ENCODE data around the gene MACROD2. TPM values are rescaled to one million over a fixed set of nuclear protein-coding genes. Genes with fewer than 3 reads are reported as not detected.

MACROD2 gene
- polyA plus RNA-seq, 1 donor from 2014 or later: 23.2 TPM

DNA sequence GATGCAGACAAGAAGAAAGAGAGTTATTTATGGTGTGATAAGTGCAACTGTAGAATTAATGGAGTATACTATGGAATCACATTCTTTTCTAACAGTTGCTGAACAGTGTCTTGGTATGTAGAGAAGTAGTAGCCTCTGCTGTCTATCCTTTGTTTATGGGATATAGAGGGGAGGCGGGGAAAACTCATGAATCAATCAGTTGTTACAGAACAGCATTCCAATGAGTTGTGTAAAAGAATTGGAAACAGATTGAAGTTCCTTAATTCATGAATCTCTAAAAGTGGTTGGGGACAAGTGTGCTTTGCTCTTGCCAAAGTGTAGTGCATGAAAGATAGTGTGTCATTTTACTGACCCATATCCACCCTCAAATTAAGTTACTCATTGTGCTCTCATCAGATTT, 264.4 kb downstream of the MACROD2 start:
- Histone ChIP-seq H3K4me3 (ENCODE audit: low read length) (no peak overlapping the region), H4K20me1 (ENCODE audit: insufficient read depth) (no peaks in the 10 kb centered on the region), H3K9me3 (ENCODE audit: low read length) (no peaks in the 10 kb centered on the region), H3K36me3 (ENCODE audit: insufficient read depth, low read length) (no peaks in the 10 kb centered on the region), H3F3A (ENCODE audit: insufficient read depth, low read length, poor library complexity, severe bottlenecking) (no peaks in the 10 kb centered on the region), H3K9me2 (ENCODE audit: insufficient read depth, low read length) (no peaks in the 10 kb centered on the region), H3K27me3 (ENCODE audit: insufficient read depth, low read depth, low read length) (no peaks in the 10 kb centered on the region), H3K9ac (ENCODE audit: low read length) (no peak overlapping the region), H3K27ac (ENCODE audit: low read length) (no peak overlapping the region), H3K79me2 (replicated peaks; ENCODE audit: insufficient read depth, low read length) (no peaks in the 10 kb centered on the region), H3K4me2 (ENCODE audit: low read length) (no peak overlapping the region), H2AFZ (ENCODE audit: low read depth, low read length) (no peak overlapping the region)
- TF ChIP-seq REST (IDR thresholded peaks at IDR 0.05; ENCODE audit: borderline replicate concordance): no peak

DNA sequence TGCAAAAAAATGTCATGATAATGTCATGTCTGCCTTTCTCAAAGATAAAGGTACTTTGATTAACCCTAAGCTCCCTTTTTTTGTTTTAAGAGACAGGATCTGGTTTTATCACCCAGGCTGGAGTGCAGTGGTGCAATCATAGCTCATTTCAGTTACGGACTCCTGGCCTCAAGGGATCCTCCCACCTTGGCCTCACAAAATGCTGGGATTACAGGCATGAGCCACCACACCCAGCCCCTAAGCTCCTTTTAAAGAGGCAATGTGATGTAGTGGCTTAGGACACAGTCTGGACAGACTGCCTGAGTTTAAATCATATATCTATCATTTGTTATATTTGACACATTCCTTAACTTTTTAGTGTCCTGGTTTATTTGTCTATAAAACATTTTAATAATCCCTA, 265.1 kb downstream of the MACROD2 start:
- H3K9ac ChIP-seq (ENCODE audit: low read length): no peak overlapping the region
- H3K4me2 ChIP-seq (ENCODE audit: low read length): no peak overlapping the region
- H3K79me2 ChIP-seq (replicated peaks; ENCODE audit: insufficient read depth, low read length): no peaks in the 10 kb centered on the region
- H3F3A ChIP-seq (ENCODE audit: insufficient read depth, low read length, poor library complexity, severe bottlenecking): no peaks in the 10 kb centered on the region
- H4K20me1 ChIP-seq (ENCODE audit: insufficient read depth): no peaks in the 10 kb centered on the region
- no peaks in the 10 kb centered on the region for H3K9me2 ChIP-seq (ENCODE audit: insufficient read depth, low read length)
- H3K9me3 ChIP-seq (ENCODE audit: low read length): no peaks in the 10 kb centered on the region
- H3K27ac ChIP-seq (ENCODE audit: low read length): no peak overlapping the region
- TF ChIP-seq, protein P1, sequence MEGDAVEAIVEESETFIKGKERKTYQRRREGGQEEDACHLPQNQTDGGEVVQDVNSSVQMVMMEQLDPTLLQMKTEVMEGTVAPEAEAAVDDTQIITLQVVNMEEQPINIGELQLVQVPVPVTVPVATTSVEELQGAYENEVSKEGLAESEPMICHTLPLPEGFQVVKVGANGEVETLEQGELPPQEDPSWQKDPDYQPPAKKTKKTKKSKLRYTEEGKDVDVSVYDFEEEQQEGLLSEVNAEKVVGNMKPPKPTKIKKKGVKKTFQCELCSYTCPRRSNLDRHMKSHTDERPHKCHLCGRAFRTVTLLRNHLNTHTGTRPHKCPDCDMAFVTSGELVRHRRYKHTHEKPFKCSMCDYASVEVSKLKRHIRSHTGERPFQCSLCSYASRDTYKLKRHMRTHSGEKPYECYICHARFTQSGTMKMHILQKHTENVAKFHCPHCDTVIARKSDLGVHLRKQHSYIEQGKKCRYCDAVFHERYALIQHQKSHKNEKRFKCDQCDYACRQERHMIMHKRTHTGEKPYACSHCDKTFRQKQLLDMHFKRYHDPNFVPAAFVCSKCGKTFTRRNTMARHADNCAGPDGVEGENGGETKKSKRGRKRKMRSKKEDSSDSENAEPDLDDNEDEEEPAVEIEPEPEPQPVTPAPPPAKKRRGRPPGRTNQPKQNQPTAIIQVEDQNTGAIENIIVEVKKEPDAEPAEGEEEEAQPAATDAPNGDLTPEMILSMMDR (IDR thresholded peaks at IDR 0.05; ENCODE audit: poor library complexity, severe bottlenecking): no peak
- TF ChIP-seq REST (IDR thresholded peaks at IDR 0.05; ENCODE audit: borderline replicate concordance) (no peak), POLR2AphosphoS5 (IDR thresholded peaks at IDR 0.05) (no peak), TAF1 (IDR thresholded peaks at IDR 0.05; ENCODE audit: low read depth) (no peak), EZH2 (IDR thresholded peaks at IDR 0.05; ENCODE audit: borderline replicate concordance, insufficient read depth, low read length, poor library complexity, severe bottlenecking) (no peak), MXI1 (conservative IDR thresholded peaks at IDR 0.05; ENCODE audit: poor library complexity, severe bottlenecking) (no peak), SMC3 (conservative IDR thresholded peaks at IDR 0.05; ENCODE audit: poor library complexity) (no peak), EP300 (conservative IDR thresholded peaks at IDR 0.05; ENCODE audit: poor library complexity, severe bottlenecking) (no peak), RAD21 (conservative IDR thresholded peaks at IDR 0.05) (no peak)
- H3K36me3 ChIP-seq (ENCODE audit: insufficient read depth, low read length): no peaks in the 10 kb centered on the region
- no peaks in the 10 kb centered on the region for H3K27me3 ChIP-seq (ENCODE audit: insufficient read depth, low read depth, low read length)
- no peak overlapping the region for H3K4me3 ChIP-seq (ENCODE audit: low read length)
- no peak overlapping the region for H2AFZ ChIP-seq (ENCODE audit: low read depth, low read length)
